Measurements from ENCODE around the gene ETF1.
A peak's percentile ranks its signal among the peaks of the same experiment; 100 is the strongest.

The ETF1 gene

DNA sequence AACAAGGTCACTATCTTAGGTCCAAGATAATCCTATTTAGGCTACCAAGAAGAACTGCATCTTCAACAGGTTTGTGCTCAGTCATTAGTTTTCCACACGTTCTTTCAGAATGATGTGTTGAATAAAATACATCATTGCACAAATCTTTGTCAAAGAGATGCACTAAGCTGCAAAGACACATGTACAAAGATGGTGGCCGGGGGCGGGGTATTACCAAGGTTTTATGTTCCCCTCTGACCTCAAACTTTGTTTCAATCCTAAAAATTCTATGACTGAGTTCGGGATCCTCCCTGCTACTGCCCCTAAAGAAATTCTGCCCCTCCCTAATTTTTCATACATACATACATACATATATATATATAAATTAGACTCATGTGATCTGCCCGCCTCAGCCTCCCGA is 17.9 kb upstream of the ETF1 start:
- no peak for DNase-seq

DNA sequence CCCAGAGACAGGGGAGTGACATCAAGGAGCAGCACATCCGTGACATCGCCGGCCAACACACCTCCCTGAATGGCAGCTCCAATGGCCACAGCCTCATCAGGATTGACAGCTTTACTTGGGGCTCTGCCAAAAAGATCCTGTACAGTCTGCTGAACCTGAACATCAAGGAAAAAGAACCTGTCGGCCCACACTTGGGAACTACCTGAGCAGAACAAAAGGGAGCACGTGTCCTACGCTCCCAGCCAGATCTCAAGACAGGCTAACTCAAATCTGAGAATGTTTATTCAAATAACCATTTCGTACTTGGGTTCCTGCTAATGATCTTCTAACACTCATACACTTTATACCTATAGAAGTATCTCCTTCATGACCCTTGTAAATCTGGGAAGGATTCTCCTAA is 16.9 kb upstream of the ETF1 start:
- DNase-seq, result no peak

DNA sequence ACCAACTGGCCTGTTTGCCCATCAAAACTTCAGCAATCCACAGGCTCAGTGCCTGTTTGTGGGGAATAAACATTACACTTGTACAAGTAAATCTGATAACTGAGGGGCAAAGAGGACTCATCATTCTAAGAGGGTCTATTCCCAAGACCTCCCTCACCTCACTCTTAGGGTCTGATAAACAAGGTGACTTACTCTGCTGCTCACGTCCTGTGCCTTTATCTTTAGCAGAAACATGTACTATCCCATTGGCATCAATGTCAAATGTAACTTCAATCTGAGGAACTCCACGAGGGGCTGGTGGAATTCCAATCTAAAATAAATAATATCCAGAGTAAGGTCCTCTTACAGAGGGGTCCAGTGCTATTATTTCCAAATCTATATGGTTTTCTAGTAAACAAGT is 14.6 kb upstream of the ETF1 start:
- no peak for DNase-seq

DNA sequence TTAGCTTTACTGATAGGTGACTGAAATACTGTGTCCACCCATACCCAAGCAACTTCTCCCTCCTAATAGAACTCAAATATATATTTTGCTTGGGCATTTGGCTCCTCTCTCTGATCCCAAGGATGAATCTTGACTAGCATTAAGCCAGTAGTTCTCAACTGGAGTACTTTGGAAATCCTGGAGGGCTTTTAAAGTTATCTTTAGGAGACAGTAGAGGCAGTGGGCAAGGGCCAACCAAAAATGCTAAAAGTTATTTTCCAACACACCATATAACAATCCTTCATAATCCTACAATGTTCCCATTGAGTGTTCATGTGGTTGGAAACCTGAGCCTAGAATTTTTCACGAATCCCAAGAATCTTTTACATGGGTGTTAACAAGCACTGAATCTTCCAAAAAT is 11.1 kb upstream of the ETF1 start:
- no peak for DNase-seq

DNA sequence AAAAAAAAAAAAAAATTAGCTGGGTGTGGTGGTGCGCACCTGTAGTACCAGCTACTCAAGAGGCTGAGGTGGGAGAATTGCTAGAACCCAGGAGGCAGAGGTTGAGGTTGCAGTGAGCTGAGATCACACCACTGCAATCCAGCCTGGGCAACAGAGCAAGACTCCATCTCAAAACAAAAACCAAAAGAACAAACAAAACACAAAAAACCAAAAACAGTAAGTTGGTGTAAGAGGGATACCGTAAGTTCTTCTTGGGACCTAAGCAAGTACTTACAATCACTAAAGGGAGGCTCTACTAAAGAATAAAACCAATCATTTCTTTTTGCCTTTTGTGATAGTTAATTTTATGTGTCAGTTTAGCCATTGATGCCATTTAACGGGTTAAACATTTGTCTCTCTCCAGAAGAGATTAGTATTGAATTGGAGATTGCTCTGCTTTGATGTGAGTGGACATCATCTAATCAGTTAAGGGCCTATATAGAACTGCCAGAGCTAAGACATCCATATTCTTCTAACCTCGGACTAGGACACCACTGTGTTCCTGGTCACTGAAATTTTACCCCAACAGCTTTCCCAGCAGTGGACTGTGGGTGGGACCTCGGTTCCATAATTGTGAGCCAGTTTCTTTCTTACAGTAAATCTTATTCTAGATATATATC is 10.5 kb upstream of the ETF1 start:
- no peak for DNase-seq

DNA sequence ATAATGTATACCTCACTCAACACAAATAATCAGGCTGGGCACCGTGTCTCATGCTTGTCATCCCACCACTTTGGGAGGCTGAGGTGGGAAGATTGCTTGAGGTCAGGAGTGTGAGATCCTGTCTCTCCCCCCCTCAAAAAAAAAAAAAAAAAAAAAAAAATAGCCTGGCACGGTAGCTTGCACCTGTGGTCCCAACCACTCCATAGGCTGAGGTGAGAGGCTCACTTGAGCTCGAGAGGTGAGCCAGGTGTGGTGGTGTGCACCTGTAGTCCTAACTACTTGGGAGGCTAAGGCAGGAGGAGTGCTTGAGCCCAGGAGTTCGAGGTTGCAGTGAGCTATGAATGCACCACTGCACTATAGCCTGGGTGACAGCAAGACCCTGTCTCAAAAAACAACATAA is 9.6 kb upstream of the ETF1 start:
- no peak for DNase-seq

DNA sequence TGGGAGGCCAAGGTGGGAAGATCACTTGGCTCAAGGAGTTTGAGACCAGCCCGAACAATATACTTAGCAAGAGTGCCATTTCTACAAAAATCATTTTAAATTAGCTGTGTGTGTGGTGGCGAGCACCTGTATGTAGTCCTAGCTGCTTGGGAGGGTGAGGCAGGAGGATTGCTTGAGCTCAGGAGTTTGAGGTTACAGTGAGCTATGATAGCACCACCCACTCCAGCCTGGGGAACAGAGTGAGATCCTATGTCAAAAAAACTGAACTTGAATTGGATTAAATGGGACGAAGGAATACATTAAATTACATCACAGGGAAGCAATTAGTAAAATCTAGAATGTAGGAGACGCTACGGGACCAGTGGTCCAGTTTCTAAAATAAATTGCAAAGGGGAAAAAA is 6.4 kb upstream of the ETF1 start:
- no peak for DNase-seq

DNA sequence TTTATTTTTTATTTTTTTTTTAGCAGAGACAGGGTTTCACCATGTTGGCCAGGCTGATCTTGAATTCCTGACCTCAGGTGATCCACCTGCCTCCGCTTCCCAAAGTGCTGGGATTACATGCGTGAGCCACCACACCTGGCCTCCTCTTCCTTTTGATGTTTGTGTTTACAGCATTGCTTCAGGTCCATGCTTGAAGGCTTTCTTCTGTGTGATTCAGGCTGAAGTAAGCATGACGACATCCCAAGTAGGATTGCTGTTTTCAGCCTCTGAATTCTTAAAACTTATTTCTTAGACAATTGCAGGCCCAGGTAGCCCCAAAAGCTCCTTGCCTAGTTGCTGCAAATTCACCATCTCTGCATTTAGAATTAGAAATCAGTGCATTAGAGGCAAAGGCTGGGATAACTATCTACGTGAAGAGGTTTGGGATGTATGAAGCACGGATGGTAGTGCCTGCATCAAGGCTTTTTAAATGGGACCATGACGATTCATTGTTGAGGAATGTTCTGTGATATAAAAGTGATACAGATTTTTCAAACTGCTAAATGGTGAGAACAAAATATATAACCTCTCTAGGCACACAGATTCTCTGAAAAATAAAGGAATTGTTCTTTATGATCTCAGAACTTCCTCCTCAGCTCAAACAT is 3.0 kb upstream of the ETF1 start:
- DNase-seq, result no peak

DNA sequence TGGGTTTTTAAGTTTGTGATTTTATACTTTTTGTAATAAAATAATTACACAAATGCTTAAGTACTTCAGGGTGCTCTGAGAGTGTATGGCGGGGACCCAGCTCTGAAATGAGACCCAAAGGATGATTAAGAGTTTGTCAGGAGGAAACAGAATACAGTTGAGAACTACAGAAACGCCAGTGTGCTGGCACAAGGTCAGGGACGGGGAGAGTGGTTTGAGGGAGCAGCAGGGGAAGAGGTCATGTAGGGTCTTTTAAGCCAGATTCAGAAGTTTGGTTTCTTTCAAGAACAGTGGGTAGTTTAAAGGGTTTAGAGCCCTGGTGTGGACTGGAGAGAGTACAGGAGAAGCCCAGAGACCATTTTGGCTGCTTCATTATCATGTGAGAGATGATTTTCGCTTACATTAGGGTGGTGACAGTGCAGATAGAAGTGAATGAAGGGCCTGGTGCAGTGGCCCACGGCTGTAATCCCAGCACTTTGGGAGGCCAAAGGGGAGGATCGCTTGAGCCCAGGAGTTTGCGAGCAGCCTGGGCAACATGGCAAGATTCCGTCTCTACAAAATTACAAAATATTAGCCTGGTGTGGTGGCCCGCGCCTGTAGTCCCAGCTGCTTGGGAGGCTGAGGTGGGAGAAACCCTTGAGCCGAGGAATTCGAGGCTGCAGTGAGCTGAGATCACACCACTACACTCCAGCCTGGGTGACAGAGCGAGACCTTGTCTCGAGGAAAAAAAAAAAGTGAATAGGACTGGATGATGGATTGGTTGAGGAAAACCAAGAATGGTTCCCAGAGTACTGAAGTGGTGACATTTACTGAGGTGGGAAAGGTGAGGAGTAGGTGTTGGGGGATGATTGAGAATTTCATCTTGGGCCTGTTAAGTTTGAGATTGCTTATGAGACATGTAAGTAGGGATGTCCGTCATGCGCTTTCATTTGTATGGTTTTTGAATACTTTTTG is 1.4 kb upstream of the ETF1 start:
- DNase-seq, result no peak

DNA sequence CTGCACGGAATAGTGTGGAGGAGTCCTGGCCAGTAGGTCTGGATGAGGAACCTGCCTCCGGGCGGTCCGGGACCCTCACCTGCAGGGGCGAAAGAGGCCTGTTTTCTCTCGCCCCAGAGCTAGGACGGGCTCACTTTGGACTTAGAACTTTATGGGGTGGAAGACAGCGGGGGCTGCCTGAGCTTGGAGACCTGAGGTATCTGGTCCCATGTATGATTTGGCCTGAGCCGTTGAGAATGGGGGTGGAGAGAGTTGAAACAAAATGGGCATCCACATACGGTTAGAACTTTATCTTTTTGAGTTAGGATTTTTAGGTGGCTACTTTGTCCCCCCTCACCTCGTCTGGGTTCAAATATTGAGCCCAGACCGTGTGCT is 681 bp upstream of the ETF1 start:
- DNase-seq, result no peak

DNA sequence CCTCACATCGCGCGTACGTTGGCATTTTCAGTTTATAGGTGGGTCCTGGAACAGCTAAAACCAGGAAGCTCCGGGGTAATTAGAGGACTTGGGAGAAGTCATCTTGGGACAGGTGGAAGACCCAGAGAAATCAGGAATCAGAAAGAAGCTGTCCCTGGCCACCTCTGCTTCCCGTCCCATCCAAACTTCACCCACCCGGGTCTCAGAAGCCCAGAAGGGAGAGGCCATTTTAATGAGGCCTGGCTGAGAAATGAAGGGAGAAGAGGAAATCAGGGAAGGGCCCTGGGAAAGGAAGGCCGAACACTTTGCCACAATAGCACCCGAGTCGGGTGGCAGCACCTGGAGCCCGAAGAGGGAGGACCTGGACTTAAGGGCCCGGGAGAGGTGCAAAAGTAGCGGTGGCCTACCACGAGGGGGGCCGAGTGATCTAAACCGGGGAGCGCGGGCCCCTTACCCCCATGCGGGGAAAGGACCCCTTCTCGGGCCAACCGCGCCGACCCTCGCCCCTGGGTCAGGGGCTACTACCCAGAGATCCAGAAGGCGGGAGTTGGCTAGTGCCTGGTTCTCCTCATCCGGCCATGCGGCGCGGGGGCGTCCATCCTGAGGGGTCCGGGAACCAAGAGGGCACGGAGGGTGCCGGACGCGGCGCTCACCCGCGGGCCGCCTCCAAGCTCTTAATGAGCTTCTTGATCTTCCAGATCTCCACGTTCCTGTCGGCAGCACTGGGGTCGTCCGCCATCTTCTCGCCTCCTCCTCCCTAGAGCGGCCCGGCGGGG is 668 bp downstream of the ETF1 start:
- peak; percentile 29 to 32 for DNase-seq

DNA sequence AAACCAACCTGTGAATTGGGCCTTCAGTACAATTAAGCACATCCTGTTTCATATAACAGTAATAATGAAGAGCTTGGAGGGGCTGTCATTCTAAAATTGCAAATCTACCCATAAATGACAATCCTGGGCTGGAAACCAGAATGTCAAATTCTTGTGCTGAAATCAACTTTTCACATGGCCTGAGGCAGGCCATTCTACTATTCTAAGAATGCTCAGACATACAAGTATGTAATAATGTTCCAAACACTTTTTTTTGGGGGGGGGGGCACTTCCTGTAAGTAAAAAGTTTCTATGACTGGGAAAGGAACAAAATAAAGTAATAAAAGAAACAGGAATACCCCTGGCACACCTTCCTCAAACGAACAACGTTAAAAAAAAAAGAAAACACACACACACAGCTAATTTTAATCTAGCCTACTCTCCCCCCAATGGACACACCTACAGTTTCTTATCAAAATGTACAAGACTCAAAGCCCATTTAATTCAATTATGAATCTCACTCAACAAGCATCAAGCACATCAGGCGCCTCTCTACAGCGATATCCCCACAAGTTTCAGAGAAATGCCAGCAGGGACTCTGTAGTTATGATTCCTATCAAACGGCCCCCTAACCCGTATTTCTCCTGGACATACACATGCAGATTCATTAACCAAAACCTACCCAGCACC is 1.4 kb downstream of the ETF1 start:
- DNase-seq, result no peak

DNA sequence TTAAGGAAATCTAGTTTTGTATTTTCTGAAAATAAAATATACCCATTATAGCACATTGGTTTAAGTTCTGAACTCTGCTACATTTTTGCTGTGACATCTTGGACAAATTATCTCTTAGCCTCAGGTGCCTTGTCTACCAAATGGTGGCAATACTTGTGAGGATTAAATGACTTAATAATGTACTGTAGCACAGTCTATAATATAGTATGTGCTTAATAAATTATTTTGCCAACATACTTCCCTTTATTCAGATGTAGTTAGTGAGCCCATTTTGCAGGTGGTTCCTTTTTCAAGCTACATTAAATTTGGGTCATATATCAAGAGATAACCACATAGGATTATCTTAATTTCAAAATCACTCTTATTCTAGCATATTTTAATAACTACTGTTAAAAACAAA is 3.2 kb downstream of the ETF1 start:
- no peak for DNase-seq

DNA sequence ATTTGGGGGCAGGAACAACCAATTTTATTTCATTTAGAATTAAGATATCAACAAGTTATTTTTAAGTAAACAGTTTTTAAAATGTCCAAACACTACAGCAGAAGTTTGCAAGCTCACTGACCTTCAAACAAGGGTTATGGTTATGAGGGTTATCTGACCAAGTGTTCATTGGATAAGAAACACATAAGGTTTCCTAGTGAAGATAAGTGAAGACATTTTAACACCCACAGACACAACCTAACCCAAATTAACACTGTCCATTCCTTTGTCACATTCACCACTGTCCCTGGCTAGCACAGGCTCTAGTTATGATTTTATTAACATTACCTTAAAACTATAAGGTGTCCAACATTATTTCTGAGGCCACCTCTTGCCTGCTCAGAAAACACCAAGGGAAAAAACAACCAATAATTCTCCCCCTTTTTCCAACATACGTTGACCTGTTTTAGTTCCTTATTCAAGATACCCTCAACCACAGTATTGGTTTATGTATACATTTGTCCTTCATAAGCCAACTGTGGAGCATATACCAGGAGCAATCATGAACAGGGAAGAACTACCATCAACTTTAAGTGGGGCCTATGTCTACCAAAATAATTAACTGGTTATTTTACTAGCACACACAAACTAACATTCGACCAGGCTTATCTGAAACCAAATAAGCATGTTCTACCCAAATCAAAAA is 4.0 kb downstream of the ETF1 start:
- DNase-seq, result no peak

DNA sequence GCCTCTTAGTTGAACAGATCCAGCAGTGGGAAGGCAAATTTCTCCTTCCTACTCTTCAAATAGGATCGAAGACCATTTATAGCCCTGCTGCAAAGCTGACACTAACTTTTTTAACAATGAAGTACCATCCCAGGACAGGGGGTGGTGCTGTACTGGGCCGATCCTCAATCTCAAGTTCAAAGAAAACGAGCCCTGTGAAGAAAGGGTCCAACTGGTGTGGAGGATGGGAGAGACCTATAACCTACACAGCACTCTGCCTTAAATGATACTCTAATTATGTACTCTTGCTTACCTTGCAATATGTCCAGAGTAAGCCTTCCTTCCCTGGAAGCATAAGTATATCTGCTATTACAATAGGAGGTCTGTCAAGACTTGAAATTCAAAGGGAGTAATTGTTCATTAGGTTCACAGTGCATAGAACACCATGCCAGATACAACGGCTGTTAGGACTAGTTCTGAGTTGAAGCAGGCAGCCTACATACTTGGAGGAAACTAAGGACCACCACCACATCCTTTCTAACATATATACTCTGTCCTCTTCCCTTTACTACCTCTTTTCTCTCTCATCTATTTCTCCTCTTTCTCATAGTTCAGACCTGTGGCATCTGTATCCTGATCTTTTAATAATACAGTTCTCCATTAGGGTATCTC is 6.2 kb downstream of the ETF1 start:
- no peak for DNase-seq

DNA sequence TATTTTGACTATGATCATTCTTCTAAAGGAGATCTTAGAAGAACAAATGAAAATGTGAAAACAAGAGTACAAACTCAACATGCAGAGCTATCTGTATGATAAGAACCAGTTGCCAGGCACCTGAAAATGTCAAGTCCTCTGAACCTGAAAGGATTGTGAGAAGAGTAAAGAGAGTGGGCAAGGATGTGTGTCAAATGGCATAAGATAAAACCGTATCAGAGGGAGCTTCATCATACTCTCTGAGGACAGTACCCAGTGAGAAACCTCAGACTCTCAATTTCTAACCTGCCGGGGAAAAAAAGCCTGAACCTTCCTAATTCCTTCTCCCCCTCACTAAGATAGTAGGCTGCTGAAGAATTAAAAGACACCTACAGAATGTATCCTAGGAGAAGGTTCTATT is 6.8 kb downstream of the ETF1 start:
- DNase-seq, result no peak

DNA sequence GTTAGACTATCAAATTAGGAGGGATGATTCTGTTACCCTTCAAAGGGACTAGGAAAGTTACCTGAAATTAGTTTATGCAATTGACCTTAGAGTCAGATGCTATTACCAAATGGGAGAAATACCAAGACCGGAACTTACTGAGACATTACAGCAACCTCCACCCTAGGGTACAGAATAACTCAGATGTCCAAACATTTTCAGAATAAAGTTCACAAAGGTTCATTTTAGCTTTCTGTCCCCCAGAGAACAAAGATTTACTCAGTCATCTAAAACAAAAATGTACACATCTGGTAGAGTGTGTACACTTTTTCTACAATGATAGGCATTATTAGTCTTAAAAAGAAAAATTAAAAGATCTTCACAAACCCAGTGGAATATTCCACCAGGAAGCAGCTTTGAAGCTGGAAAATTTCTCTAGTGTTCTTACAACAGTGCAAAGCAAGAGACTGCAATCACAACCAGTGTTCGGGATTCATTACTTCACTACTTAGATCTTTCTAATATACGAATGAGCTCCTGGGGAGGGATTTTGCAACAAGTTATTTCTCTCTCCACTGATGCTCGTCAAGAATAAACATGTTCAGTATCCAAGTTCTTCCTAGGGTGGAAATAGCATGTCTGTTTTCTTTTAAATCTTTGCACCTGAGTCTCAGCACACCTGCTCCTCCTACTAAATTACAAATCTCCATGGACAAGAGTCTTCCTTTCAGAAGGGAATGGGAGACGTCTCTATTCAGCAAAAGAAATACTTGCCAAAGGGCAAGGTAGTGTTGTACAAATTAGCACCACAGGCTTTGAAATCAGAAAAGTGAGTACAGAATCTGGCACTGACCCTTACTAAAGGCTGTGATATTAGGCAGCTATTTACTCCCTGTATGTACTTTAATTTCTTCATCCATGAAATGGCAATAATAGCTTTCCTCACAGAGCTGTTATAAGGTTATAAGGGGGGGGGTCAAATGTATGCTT is 8.8 kb downstream of the ETF1 start:
- no peak for DNase-seq

DNA sequence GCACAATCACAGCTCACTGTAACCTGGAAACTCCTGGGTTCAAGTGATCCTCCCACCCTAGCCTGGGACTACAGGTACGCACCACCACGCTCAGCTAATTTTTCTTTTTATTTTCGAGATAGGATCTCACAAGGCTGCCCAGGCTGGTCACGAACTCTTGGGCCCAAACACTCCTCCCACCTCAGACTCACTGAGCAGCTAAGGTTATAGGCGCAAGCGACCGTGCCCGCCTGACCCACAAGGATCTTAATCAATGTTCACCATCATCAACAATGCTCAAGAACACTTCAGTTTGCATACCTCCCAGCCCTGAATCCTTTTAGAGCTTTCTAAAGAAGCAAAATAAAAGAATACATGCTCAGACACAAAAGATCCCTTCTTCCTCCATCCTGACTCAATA is 13.2 kb downstream of the ETF1 start:
- no peak for DNase-seq

DNA sequence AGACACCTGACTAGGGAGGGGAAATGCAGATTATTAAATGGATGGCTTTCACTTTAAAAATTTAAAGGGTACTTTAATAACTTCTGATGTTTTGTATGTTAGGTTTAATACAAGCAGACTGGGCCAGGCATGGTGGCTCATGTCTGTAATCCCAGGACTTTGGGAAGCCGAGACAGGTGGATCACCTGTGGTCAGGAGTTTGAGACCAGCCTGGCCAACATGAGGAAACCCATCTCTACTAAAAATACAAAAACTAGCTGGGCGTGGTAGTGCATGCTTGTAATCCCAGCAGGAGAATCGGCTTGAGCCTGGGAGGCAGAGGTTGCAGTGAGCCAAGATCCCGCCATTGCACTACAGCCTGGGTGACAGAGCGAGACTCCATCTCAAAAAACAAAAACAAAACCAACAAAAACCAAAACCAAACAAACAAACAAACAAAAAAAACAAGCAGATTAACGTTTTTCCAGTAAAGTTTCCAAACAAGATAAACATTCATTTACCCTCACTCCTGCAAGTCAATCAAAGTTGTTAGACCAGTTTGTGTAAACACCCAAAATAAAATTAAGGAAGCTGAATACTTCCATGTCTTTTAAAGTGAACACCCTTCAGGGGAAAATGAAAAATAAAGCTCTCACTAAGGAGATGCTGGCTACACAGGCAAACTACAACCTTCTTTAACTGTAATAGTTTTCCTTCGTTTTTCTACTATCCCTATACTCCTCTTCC is 14.1 kb downstream of the ETF1 start:
- no peak for DNase-seq

DNA sequence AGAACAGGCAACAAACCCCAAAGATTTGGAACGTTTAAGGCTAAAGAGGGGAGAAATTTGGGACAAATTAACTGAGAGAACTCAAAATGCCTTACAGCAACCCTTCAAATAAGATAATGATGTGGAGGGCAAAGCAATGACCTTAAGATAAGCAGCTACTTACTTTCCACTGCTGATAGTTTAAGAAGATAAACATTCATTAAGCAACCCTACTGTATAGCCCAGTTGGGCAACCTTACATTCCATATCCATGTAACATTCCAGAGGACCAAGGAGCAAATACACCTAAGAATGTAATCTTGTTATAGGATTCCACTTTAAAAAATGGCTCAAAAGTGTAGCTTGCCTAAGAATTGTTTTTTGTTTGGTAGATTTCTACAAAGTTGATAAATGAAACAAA is 14.8 kb downstream of the ETF1 start:
- DNase-seq, result no peak
